Measurements from ENCODE around the gene USF2. TPM values are rescaled to one million over a fixed set of nuclear protein-coding genes. Genes with fewer than 3 reads are reported as not detected.

USF2 gene
- total RNA-seq, 1 donor from 2014 or later = 110 TPM

DNA sequence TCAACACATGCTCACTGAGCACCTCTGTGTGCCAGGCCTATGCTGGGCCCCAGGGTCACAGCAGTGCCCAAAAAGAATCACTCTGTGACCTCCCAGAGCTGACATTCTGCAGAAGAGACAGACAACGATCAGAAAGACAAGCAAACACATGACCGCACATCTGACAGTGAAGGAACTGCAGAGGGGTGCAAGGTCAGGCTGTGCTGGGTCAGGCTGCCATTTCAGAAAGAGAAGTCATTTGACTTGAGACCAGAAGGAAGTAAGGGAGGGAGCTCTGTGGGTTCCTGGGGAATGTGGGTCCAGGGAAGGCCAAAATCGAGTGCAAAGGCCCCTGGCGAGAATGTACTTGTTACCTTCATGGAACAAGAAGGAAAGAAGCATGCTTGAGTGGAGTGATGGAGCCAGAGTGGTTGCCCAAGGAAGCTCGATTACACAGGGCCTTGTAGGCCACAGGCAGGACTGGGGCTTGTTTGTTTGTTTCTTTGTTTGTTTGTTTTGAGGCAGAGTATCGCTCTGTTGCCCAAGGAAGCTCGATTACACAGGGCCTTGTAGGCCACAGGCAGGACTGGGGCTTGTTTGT lies 48.8 kb downstream of the USF2 start:
- no peak for DNase-seq (ENCODE audit: low spot score)

DNA sequence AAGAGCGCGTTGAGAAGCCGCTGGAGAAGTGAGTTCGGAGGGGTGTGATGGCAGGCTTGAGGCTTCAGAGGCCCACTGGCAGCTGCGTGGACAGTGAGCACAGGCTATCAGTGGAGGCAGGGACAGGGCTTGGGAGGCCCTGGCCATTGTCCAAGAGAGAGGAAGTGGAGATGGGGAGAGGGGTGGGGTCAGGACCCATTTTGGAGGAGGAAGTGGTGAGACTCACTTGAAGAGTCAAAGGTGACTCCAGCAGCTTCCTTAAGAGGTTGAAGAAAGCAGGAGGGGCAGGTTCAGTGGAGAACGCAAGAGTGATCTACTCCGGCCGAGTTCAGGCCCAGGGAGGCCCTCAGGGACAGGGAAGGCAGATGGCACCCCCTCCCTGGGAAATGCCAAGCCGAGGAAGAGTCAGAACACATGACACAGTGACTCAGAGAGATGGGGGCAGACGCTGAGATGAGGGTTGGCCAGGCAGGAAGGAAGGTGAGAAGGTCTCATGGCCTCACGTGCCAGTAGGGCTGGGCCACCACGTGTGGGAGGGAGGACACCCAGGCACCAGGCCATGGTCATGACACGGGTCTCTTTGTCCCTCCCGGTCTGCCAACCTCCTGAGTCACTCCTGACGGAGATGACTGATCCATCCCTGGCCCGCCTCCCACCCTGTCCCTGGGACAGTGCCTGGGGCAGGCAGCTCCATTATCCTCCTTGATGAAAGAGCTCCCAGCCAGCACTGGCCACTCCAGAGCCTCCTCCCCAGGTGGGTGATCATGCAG lies 50.1 kb downstream of the USF2 start:
- DNase-seq (ENCODE audit: low spot score) = no peak

DNA sequence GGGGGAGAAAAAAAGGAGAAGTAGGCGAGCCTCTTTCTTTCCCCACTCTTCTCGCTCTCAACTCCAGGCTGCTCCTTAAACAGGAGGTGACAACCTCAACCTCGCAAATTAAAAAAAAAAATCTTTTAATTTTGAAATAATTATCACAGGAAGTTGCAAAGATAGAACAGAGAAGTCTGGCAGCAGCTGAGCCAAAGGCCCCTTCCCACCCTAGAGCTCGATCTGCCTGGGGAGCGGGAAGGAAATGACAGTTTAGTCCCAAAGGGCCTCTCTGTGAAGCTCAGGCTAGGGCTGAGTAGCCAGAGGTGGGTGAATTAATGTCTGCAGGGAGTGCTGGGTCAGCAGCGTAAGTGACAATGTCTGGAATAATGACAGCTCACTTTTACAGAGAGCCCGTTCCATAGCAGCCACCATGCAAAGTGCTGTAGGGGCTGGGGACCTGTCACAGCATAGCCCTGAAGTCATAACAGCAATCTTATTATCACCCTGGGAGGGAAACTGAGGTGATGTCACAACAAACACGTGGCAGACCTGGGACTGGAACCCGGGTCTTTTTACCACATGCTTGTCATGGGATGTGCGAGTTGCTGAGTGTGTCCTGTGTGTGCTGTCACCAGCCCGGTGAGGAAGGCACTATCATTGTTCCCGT lies 51.4 kb downstream of the USF2 start:
- DNase-seq (ENCODE audit: low spot score) = no peak

DNA sequence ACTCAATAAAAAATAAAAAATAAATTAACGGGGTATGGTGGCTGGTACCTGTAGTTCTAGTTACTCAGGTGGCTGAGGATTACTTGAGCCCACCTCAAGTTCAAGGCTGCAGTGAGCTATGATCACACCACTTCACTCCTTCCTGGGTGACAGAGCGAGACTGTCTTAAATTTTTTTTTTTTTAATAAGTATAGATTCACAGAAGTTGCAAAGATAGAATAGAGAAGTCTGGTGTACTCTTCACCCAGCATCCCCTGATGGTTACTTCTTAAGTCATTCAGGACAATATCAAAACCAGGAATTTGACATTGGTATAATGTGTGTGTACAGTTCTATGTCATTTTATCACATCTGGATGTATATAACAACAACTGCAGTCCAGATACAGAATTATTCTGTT lies 52.5 kb downstream of the USF2 start:
- DNase-seq (ENCODE audit: low spot score) = no peak

DNA sequence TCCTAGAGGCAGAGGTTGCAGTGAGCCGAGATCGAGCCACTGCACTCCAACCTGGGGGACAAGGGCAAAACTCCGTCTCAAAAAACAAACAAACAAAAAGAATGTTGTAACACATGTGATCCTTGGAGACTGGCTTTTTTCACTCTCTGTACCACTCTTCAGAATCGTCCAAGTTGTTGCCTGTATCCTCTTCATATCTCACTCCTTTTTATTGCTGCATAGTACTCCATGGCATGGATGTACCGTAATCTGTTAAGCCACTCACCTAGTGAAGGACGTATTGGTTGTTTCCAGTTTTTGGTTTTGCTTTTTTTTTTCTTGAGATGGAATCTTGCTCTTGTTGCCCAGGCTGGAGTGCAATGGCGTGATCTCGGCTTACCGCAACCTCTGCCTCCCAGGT lies 53.3 kb downstream of the USF2 start:
- DNase-seq (ENCODE audit: low spot score) = no peak

DNA sequence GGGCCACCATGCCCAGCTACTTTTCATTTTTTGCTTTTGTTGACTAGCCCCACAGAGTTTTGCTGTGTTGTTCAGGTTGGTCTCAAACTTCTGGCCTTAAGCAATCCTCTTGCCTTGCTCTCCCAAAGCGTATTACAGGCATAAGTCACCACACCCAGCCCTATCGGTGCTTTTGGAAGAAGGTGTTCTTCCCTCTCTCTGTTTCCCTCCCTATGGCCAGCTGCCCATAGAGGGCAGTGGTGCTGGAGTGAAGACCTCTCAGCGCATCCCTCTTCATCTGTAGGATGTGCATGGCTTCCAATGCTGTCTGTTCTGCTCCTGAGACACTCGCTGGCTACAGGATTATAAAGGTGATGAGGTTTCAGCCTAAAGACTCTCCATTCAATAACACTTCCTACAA lies 58.9 kb downstream of the USF2 start:
- DNase-seq (ENCODE audit: low spot score) = no peak

DNA sequence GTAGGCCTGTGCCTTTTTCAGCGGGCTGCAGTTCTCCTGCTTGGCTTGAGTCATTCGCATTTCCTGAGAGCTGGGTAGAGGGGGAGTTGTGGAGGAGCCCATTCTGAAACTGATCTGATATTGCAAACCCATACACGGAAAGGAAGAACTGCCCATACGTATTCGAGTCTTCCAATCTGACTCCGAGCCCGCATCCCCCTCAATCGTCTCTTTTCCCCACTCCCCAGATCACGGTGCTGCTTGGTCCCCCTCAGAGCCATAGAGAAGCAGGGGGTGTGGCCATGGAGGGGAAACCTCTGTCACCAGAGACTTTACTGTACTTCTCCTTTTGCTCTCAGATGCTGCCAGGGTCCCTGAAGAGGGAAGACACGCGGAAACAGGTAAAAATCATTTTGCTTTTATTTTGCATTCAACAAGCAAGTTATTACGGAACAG lies 60.1 kb downstream of the USF2 start, which contains the start of gene CD22:
Gene CD22 (plus strand): TSS at position 337 of the 435 bp plus-strand sequence. CDS start 2,854 bp downstream, outside the sequence.
- DNase-seq (ENCODE audit: low spot score) = no peak

DNA sequence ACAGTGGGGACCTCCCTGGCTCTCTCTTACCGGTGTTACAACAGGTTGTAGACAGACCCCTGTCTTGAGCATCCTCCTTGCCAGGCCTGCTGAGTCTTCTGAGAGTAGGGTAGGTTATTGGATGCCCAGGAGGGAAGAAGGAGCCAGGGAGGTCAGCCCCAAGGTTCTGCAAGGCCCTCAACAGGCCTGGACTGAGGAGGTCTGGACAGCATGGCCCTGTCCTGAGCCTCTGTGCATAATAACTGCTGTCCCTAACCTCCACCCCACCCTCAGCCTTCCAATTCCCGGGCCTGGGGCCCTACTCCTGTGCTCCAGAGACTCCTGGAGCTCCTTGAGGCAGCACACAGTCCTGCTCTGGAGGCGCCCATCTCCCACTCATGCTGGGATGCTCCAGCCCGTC lies 60.6 kb downstream of the USF2 start:
- no peak for DNase-seq (ENCODE audit: low spot score)

Other genes with a start within 250 kb of the USF2 start
- gene SCN1B, start 238.5 kb upstream of the USF2 start, total RNA-seq = 17.3 TPM
- gene HPN, start 227.2 kb upstream of the USF2 start, total RNA-seq = 1.4 TPM
- 1.3 TPM for gene FXYD3, start 153.1 kb upstream of the USF2 start, total RNA-seq
- gene LGI4, start 133.9 kb upstream of the USF2 start, total RNA-seq = 7.7 TPM
- gene FXYD1, start 130.1 kb upstream of the USF2 start, total RNA-seq = 47.3 TPM
- 0.48 TPM for gene FXYD7, start 125.7 kb upstream of the USF2 start, total RNA-seq
- gene FXYD5, start 114.2 kb upstream of the USF2 start, total RNA-seq = 73.4 TPM
- gene FAM187B, start 40.2 kb upstream of the USF2 start, total RNA-seq = not detected
- gene LSR, start 20.0 kb upstream of the USF2 start, total RNA-seq = 8.1 TPM
- not detected for gene HAMP, start 13.6 kb downstream of the USF2 start, total RNA-seq
- gene MAG, start 23.2 kb downstream of the USF2 start, total RNA-seq = not detected
- 1.3 TPM for gene CD22, start 60.2 kb downstream of the USF2 start, total RNA-seq
- not detected for gene FFAR1, start 78.9 kb downstream of the USF2 start, total RNA-seq
- gene FFAR3, start 89.5 kb downstream of the USF2 start, total RNA-seq = 1.4 TPM
- 0.87 TPM for gene GPR42, start 102.1 kb downstream of the USF2 start, total RNA-seq
- gene FFAR2, start 179.3 kb downstream of the USF2 start, total RNA-seq = 2.4 TPM
- gene KRTDAP, start 221.5 kb downstream of the USF2 start, total RNA-seq = not detected
- 3.1 TPM for gene DMKN, start 244.7 kb downstream of the USF2 start, total RNA-seq

All from mesenteric fat pad (tissue), 1 donor.